GM12891 (cell line): ENCODE measurements around the gene ADA.
A peak's percentile ranks its signal among the peaks of the same experiment; 100 is the strongest.
"Not testable (repeated sequence)": the region's sequence is repeated elsewhere in the genome, so short reads cannot be mapped to it uniquely, and the experiment has no call there.

Experiments
- DNase-seq: peaks from one replicate; pipeline ENCODE4 v3.0.0; 2011; ENCODE audit warnings: low spot score; ENCODE audit not compliant: insufficient read length
- FAIRE-seq: peaks from 2 replicates; lab custom pipeline; 2011; peaks lifted over from hg19 to GRCh38; lab: Jason Lieb, UNC
- PAX5 ChIP-seq: IDR thresholded peaks from 2 replicates; pipeline ENCODE4 v1.6.1; 2011; ENCODE audit warnings: low read length, moderate library complexity, mild to moderate bottlenecking; ENCODE audit not compliant: insufficient read depth, severe bottlenecking
- POLR2A ChIP-seq: IDR thresholded peaks from 2 replicates; pipeline ENCODE4 v1.6.1; 2011; ENCODE audit warnings: low read depth, low read length, control low read depth
- POLR2AphosphoS5 ChIP-seq: IDR thresholded peaks from 2 replicates; pipeline ENCODE4 v1.6.1; 2011; ENCODE audit warnings: low read depth, low read length, control low read depth
- POU2F2 ChIP-seq: IDR thresholded peaks from 2 replicates; pipeline ENCODE4 v1.6.1; 2011; ENCODE audit warnings: low read depth, mild to moderate bottlenecking, control low read depth, low read length, moderate library complexity
- SPI1 ChIP-seq: IDR thresholded peaks from 2 replicates; pipeline ENCODE4 v1.6.1; 2011; ENCODE audit warnings: low read depth, low read length, control low read depth
- TAF1 ChIP-seq: IDR thresholded peaks from 2 replicates; pipeline ENCODE4 v1.6.1; 2011; ENCODE audit warnings: low read depth, low read length, control low read depth

Gene ADA

GRCh38 chr20:44658810-44659209 lies 7.3 kb upstream of the ADA start:
- DNase-seq (no peak), FAIRE-seq (no peak)
- TF ChIP-seq POLR2A, result no peak
- TF ChIP-seq POU2F2, result no peak
- TF ChIP-seq POLR2AphosphoS5, result no peak
- no peak for TF ChIP-seq TAF1
- no peak for TF ChIP-seq PAX5
- no peak for TF ChIP-seq SPI1

GRCh38 chr20:44657875-44658274 lies 6.4 kb upstream of the ADA start:
- no peak for FAIRE-seq
- DNase-seq, result no peak
- TF ChIP-seq POU2F2 (no peak), TAF1 (no peak), POLR2A (no peak), SPI1 (no peak), POLR2AphosphoS5 (no peak), PAX5 (no peak)

GRCh38 chr20:44656448-44656847 lies 4.9 kb upstream of the ADA start:
- no peak for TF ChIP-seq POLR2AphosphoS5
- no peak for TF ChIP-seq POU2F2
- TF ChIP-seq POLR2A, result no peak
- no peak for TF ChIP-seq SPI1
- TF ChIP-seq PAX5, result no peak
- TF ChIP-seq TAF1, result no peak
- no peak for FAIRE-seq
- DNase-seq, result no peak

GRCh38 chr20:44654210-44654609 lies 2.7 kb upstream of the ADA start:
- not testable (repeated sequence) for FAIRE-seq, DNase-seq

- TF ChIP-seq POU2F2 (no peak), POLR2AphosphoS5 (no peak), POLR2A (no peak), PAX5 (no peak), SPI1 (no peak), TAF1 (no peak)
- no peak for DNase-seq
- FAIRE-seq, result no peak
Measured at GRCh38 chr20:44653546-44653945, 2.0 kb upstream of the ADA start.

DNA sequence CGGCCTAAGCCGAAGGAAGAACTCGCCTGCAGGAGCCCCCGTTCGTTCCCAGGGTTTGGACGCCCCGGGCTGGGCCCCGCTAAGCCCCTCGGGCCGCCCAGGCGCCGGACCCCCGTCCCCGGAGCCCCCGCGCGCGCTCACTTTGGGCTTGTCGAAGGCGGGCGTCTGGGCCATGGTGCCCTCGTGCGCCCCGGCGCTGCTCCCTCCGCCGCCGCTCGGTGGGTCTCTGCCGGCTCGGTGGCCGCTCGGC lies 140 bp downstream of the ADA start:
- no peak for TF ChIP-seq PAX5
- no peak for TF ChIP-seq POLR2A
- no peak for TF ChIP-seq TAF1
- no peak for TF ChIP-seq POLR2AphosphoS5
- TF ChIP-seq POU2F2, result no peak
- no peak for TF ChIP-seq SPI1
- DNase-seq (no peak), FAIRE-seq (no peak)

DNA sequence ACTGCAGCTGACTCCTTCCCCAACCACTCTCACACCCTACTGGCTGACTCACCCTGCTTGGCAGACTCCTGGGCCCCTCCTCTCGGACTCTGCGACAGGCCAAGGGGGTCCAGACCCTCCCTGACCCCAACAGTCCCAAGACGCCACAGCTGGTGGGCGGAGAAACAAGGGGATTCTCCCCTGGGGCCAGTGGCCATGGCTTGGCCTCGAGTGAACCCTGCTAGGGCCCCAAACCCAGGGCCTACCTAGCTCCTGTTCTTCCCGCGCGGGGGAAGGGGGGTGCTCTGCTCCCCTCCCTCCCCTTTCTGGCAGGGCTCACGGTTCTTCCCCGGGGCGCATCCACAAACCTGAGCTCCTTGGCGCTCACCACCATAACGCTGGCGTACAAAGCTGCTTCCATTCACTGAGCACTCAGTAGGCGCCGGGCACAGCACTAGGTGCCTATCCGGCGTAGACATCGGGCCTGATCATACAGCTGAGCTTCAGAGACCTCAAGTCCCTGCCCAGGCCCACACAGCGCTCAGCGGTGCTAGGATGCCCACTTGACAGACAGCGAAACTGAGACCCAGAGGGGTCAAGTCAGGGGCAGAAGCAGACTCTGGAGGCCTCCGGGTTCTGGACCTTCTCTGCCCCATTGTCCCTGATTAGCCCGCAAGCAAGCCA lies 597 bp downstream of the ADA start:
- peak; percentile 71 for FAIRE-seq

GRCh38 chr20:44649976-44650375 lies 1.5 kb downstream of the ADA start:
- DNase-seq (no peak), FAIRE-seq (peak; percentile 13)
- TF ChIP-seq POU2F2, result no peak
- no peak for TF ChIP-seq TAF1
- no peak for TF ChIP-seq POLR2A
- no peak for TF ChIP-seq PAX5
- TF ChIP-seq SPI1, result no peak

More for the DNA sequence above, 597 bp downstream of the ADA start:
- TF ChIP-seq POLR2A, result no peak
- no peak for TF ChIP-seq TAF1
- no peak for TF ChIP-seq POLR2AphosphoS5
- TF ChIP-seq SPI1, result no peak
- TF ChIP-seq PAX5, result no peak
- TF ChIP-seq POU2F2, result no peak
- no peak for DNase-seq

DNA sequence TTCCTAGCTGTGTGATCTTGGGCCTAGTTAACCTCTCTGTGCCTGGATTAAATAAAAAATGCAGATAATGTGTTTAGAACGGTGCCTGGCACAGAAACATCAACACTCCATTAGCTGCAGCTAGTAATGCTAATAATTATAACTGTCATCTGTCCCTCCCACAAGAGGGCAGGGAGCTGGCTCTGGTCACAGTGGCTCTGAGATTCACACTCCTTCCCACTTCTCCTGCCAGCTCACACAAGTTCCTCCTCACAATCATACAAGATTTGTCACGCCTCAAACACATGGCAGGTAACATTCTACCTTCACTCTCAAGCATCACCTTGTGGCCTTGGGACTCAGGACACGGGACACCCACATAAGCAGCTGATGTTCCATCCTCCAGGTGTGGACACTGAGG lies 2.4 kb downstream of the ADA start:
- no peak for FAIRE-seq
- no peak for TF ChIP-seq SPI1
- no peak for TF ChIP-seq POU2F2
- no peak for TF ChIP-seq TAF1
- no peak for TF ChIP-seq POLR2AphosphoS5
- no peak for TF ChIP-seq POLR2A
- TF ChIP-seq PAX5, result no peak

DNA sequence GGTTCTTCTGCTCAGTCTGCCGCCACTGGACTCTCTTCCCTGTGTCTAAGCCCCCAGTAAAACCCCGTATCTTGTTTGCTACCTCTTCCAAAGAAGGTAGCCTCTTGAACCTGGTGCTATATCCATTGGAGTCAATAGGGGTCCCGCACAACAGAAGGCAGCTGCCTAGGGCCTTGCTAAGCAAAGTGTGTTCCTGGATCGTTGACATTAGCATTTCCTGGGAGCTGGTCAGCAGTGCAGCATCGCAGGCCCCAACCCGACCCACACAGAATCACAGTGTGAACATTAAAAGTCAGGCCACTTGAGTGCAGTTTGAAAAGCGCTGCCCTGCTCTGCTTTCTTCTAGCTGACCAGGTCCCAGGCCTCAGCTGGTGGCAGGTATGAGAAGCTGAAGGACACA lies 2.9 kb downstream of the ADA start:
- no peak for FAIRE-seq
- TF ChIP-seq PAX5, result no peak
- no peak for TF ChIP-seq SPI1
- no peak for TF ChIP-seq TAF1
- no peak for TF ChIP-seq POLR2AphosphoS5
- no peak for TF ChIP-seq POU2F2
- no peak for TF ChIP-seq POLR2A
- DNase-seq, result no peak

More for the DNA sequence above, 2.4 kb downstream of the ADA start:
- no peak for DNase-seq

DNA sequence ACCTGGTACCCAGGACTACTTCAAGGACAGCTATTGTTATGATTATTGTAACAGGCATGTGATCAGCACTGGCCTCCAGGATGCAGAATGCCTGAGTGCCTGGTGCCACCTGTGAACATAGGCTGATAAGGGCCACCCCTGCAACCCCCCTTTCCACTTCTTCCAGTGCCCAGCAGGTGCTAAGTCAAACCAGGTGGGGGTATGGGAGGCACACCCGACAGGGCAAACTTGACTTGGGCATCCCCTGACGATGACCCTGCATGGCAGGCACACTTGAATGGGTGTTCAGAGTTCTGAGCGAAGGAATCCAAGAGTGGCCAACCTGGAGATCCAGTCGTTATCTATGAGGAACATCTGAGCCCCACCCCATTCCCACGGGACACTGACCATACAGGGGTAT lies 3.4 kb downstream of the ADA start:
- DNase-seq (no peak), FAIRE-seq (no peak)
- TF ChIP-seq POLR2AphosphoS5 (no peak), TAF1 (no peak), POLR2A (no peak), SPI1 (no peak), POU2F2 (no peak), PAX5 (no peak)

GRCh38 chr20:44646641-44647274 lies 4.7 kb downstream of the ADA start:
- DNase-seq (no peak), FAIRE-seq (peak; percentile 89)
- peak; percentile 98 for TF ChIP-seq POU2F2
- TF ChIP-seq SPI1, result 0 out of 2 replicates have a peak, but pooled peaks have one; percentile 14
- TF ChIP-seq POLR2AphosphoS5, result no peak
- TF ChIP-seq PAX5, result no peak
- TF ChIP-seq POLR2A, result no peak
